HCT116 (cell line): ENCODE data around the gene NUF2.

Experiments used
- CTCF ChIP-seq, 3 experiments: fragments of 200-600 bp in 1 of 3; sonication (generic) in 1 of 3; IDR thresholded peaks in 2 of 3; conservative IDR thresholded peaks in 1 of 3; 2 replicates each; pipeline ENCODE4 v1.5.1; 2012 to 2017; ENCODE audit warnings: low read depth in 2 of 3, low read length in 2 of 3, antibody characterized with exemption in 1 of 3, borderline replicate concordance in 1 of 3, control low read depth in 1 of 3, mild to moderate bottlenecking in 1 of 3, mixed read lengths in 1 of 3, mixed run types in 1 of 3, moderate library complexity in 1 of 3; ENCODE audit not compliant: insufficient read depth in 1 of 3
- EZH2phosphoT487 ChIP-seq: fragments of 200-600 bp; IDR thresholded peaks from 2 replicates; pipeline ENCODE4 v1.6.1; 2018; ENCODE audit warnings: antibody characterized with exemption, borderline replicate concordance
- POLR2A ChIP-seq: IDR thresholded peaks from 2 replicates; pipeline ENCODE4 v1.7.0; 2011; ENCODE audit warnings: borderline replicate concordance; ENCODE audit not compliant: insufficient read depth, insufficient read length; ENCODE audit errors: extremely low read depth
- RAD21 ChIP-seq: IDR thresholded peaks from 2 replicates; pipeline ENCODE4 v1.6.1; 2012; ENCODE audit warnings: low read depth, mild to moderate bottlenecking
- SIN3A ChIP-seq: IDR thresholded peaks from 2 replicates; pipeline ENCODE4 v1.6.1; 2012; ENCODE audit warnings: low read depth
- ZBTB33 ChIP-seq: IDR thresholded peaks from 2 replicates; pipeline ENCODE4 v1.6.1; 2011; ENCODE audit warnings: mild to moderate bottlenecking, low read length, moderate library complexity; ENCODE audit not compliant: insufficient replicate concordance; ENCODE audit errors: extremely low read depth
- ZFX ChIP-seq: fragments of 450-650 bp; IDR thresholded peaks from 2 replicates; pipeline ENCODE4 v1.6.1; 2017
- TF ChIP-seq, protein P1 (sequence below): IDR thresholded peaks from 2 replicates; pipeline ENCODE4 v1.6.1; 2012

- TF ChIP-seq SIN3A (no peak), POLR2A (no peak), ZFX (no peak), ZBTB33 (no peak), RAD21 (no peak), CTCF (IDR thresholded peaks at IDR 0.05 in 2 of 3, conservative IDR thresholded peaks at IDR 0.05 in 1 of 3; ENCODE audit: borderline replicate concordance in 1 of 3, insufficient read depth in 1 of 3, low read depth in 2 of 3, low read length in 2 of 3) (no peak), EZH2phosphoT487 (no peak)
- TF ChIP-seq, protein P1, sequence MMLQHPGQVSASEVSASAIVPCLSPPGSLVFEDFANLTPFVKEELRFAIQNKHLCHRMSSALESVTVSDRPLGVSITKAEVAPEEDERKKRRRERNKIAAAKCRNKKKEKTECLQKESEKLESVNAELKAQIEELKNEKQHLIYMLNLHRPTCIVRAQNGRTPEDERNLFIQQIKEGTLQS: no peak
Measured at GRCh38 chr1:163273766-163274441, 47.9 kb upstream of the NUF2 start.
